Chondrocyte (in vitro differentiated cells): ENCODE data around the gene AUTS2. TPM values are rescaled to one million over a fixed set of nuclear protein-coding genes. Genes with fewer than 3 reads are reported as not detected.

ENCODE experiments used
- DNase-seq: peaks from one replicate; pipeline ENCODE4 v3.0.0; 2021; ENCODE audit warnings: mixed read lengths, low spot score
- H3K27ac Mint-ChIP-seq: one replicate; pipeline ENCODE4 v1.8.0; 2021; ENCODE audit warnings: mild to moderate bottlenecking, moderate library complexity, mixed read lengths; ENCODE audit not compliant: unreplicated experiment
- H3K27me3 Mint-ChIP-seq: 2 replicates; pipeline ENCODE4 v1.8.0; 2021; ENCODE audit warnings: low read depth, mixed read lengths
- H3K36me3 Mint-ChIP-seq: 2 replicates; pipeline ENCODE4 v1.8.0; 2021; ENCODE audit warnings: low read depth, mixed read lengths
- H3K4me1 Mint-ChIP-seq: 2 replicates; pipeline ENCODE4 v1.8.0; 2021; ENCODE audit warnings: low read depth, mild to moderate bottlenecking, mixed read lengths
- H3K4me3 Mint-ChIP-seq: one replicate; pipeline ENCODE4 v1.8.0; 2021; ENCODE audit warnings: mild to moderate bottlenecking, moderate library complexity, mixed read lengths; ENCODE audit not compliant: unreplicated experiment
- H3K9me3 Mint-ChIP-seq: 2 replicates; pipeline ENCODE4 v1.8.0; 2021; ENCODE audit warnings: low read depth, mixed read lengths
- CTCF ChIP-seq: fragments of 200-600 bp; sonication (generic); IDR thresholded peaks from 2 replicates; pipeline ENCODE4 v1.5.0; 2021; ENCODE audit warnings: antibody characterized with exemption, mild to moderate bottlenecking, moderate library complexity
- total RNA-seq: library from RNA; stranded (reverse); gene quantifications from 3 replicates; pipeline ENCODE4 v1.2.1, GENCODE V29; 2021

Gene AUTS2
- total RNA-seq, 1 donor from 2014 or later: 31.5 TPM

GRCh38 chr7:70044525-70044924 lies 446.2 kb downstream of the AUTS2 start:
- DNase-seq: no peak
- no peak overlapping the region for H3K4me3 Mint-ChIP-seq
- H3K27ac Mint-ChIP-seq: no peak overlapping the region
- peaks cover 30% of the 10 kb centered on the region for H3K4me1 Mint-ChIP-seq
- H3K36me3 Mint-ChIP-seq: no peaks in the 10 kb centered on the region
- no peak for TF ChIP-seq CTCF
- H3K9me3 Mint-ChIP-seq: no peaks in the 10 kb centered on the region
- no peaks in the 10 kb centered on the region for H3K27me3 Mint-ChIP-seq

GRCh38 chr7:70044981-70045380 lies 446.7 kb downstream of the AUTS2 start:
- H3K27me3 Mint-ChIP-seq: no peaks in the 10 kb centered on the region
- H3K4me3 Mint-ChIP-seq: no peak overlapping the region
- no peak for DNase-seq
- no peak overlapping the region for H3K27ac Mint-ChIP-seq
- no peaks in the 10 kb centered on the region for H3K36me3 Mint-ChIP-seq
- TF ChIP-seq CTCF: no peak
- no peaks in the 10 kb centered on the region for H3K9me3 Mint-ChIP-seq
- peaks cover 27% of the 10 kb centered on the region for H3K4me1 Mint-ChIP-seq

- DNase-seq: no peak
- Mint-ChIP-seq H3K27ac (no peak overlapping the region), H3K9me3 (no peaks in the 10 kb centered on the region), H3K4me3 (no peak overlapping the region), H3K4me1 (peaks cover 19% of the 10 kb centered on the region), H3K36me3 (no peaks in the 10 kb centered on the region), H3K27me3 (no peaks in the 10 kb centered on the region)
- no peak for TF ChIP-seq CTCF
Observed at GRCh38 chr7:70047384-70047783, 449.1 kb downstream of the AUTS2 start.

GRCh38 chr7:70047891-70048448 lies 449.7 kb downstream of the AUTS2 start:
- DNase-seq: no peak
- H3K27ac Mint-ChIP-seq: no peak overlapping the region
- no peaks in the 10 kb centered on the region for H3K9me3 Mint-ChIP-seq
- H3K27me3 Mint-ChIP-seq: no peaks in the 10 kb centered on the region
- peaks cover 17% of the 10 kb centered on the region for H3K4me1 Mint-ChIP-seq
- H3K4me3 Mint-ChIP-seq: no peak overlapping the region
- TF ChIP-seq CTCF: no peak
- H3K36me3 Mint-ChIP-seq: no peaks in the 10 kb centered on the region

- no peak overlapping the region for H3K4me3 Mint-ChIP-seq
- no peaks in the 10 kb centered on the region for H3K27me3 Mint-ChIP-seq
- DNase-seq: no peak
- H3K9me3 Mint-ChIP-seq: no peaks in the 10 kb centered on the region
- TF ChIP-seq CTCF: no peak
- peaks cover 31% of the 10 kb centered on the region for H3K4me1 Mint-ChIP-seq
- no peak overlapping the region for H3K27ac Mint-ChIP-seq
- no peaks in the 10 kb centered on the region for H3K36me3 Mint-ChIP-seq
Observed at GRCh38 chr7:70051726-70052125, 453.5 kb downstream of the AUTS2 start.
